ENCODE results near the gene KCNJ6.

GRCh38 chr21:37808261-37808660, 108.0 kb downstream of the KCNJ6 start:
- no peak for TF ChIP-seq ZBTB33 (IDR thresholded peaks at IDR 0.05)
- TF ChIP-seq CTCF (IDR thresholded peaks at IDR 0.05; ENCODE audit: low read depth, low read length, missing input control), result no peak
- no peak for TF ChIP-seq REST (IDR thresholded peaks at IDR 0.05)
- no peak for TF ChIP-seq RAD21 (IDR thresholded peaks at IDR 0.05)
- no peak for TF ChIP-seq EGR1 (IDR thresholded peaks at IDR 0.05; ENCODE audit: low read depth in 2 of 2)

Measured in liver (tissue), 3 donors.